Measurements from ENCODE around the gene PRIM1. TPM values are rescaled to one million over a fixed set of nuclear protein-coding genes. Genes with fewer than 3 reads are reported as not detected.
A peak's percentile ranks its signal among the peaks of the same experiment; 100 is the strongest.
"Not testable (repeated sequence)": the region's sequence is repeated elsewhere in the genome, so short reads cannot be mapped to it uniquely, and the experiment has no call there.

PRIM1 gene
- total RNA-seq (10 to 100 TPM; 79.1 to 80.5 TPM), polyA plus RNA-seq (39.6 TPM)

GRCh38 chr12:56751712-56752598 is at the start of gene PRIM1:
PRIM1 (minus strand) TSS chr12:56752323; CDS start chr12:56752298, 25 bp downstream.
- Mint-ChIP-seq H3K4me1 (peaks cover 25 to 42% (median 35%) of the 10 kb centered on the region in 3 donors), H3K4me3 (peak within 1 kb of the TSS; percentile 96 to 100 (median 98)), H3K9me3 (no peaks in the 10 kb centered on the region), H3K36me3 (peaks cover under 1 to 32% (median 17%) of the 10 kb centered on the region in 3 donors), H3K27ac (peak within 1 kb of the TSS; percentile 55 to 98 (median 95)), H3K27me3 (no peaks in the 10 kb centered on the region)
- peak within 1 kb of the TSS; percentile 81 for H3K27ac ChIP-seq (ENCODE audit: low read depth, low read length)
- no peaks in the 10 kb centered on the region for H3K9me3 ChIP-seq (ENCODE audit: low read length)
- ChIA-PET CTCF (interaction anchor here (0.7 to 1.7 kb wide), 4 partner anchors 12 to 463 kb away, joined by 3 to 6 read pairs (median 4); partner anchors contain the start of gene NACA), POLR2A (interaction anchor here (0.7 to 1.2 kb wide), 5 partner anchors 27 to 860 kb away, joined by 3 to 10 read pairs (median 4); partner anchors contain the start of genes NACA and PTGES3)
- peak; percentile 77 to 87 (median 80) for DNase-seq
- H3K27me3 ChIP-seq (ENCODE audit: insufficient read depth, low read length, poor library complexity, severe bottlenecking): no peaks in the 10 kb centered on the region
- peaks cover 9% of the 10 kb centered on the region for H3K36me3 ChIP-seq (ENCODE audit: insufficient read depth, low read length)
- peak within 1 kb of the TSS; percentile 84 for H3K4me3 ChIP-seq (ENCODE audit: low read length)
- no peaks in the 10 kb centered on the region for H3K4me1 ChIP-seq (ENCODE audit: insufficient read depth, low read length)

- Mint-ChIP-seq H3K27me3 (peaks cover 0 to 8% of the 10 kb centered on the region in 2 donors), H3K36me3 (no peaks in the 10 kb centered on the region), H3K4me1 (no peaks in the 10 kb centered on the region), H3K9me3 (no peaks in the 10 kb centered on the region), H3K4me3 (no peak overlapping the region), H3K27ac (no peak overlapping the region)
- no peaks in the 10 kb centered on the region for H3K9me3 ChIP-seq (ENCODE audit: low read length)
- H3K27me3 ChIP-seq (ENCODE audit: insufficient read depth, low read length, poor library complexity, severe bottlenecking): no peaks in the 10 kb centered on the region
- DNase-seq: no peak
- CTCF ChIA-PET: no interaction called here
- no peaks in the 10 kb centered on the region for H3K36me3 ChIP-seq (ENCODE audit: insufficient read depth, low read length)
- H3K4me1 ChIP-seq (ENCODE audit: insufficient read depth, low read length): no peaks in the 10 kb centered on the region
- no peak overlapping the region for H3K4me3 ChIP-seq (ENCODE audit: low read length)
- POLR2A ChIA-PET: no interaction called here
- H3K27ac ChIP-seq (ENCODE audit: low read depth, low read length): no peak overlapping the region
Observed at GRCh38 chr12:56800221-56800620, 48.1 kb upstream of the PRIM1 start.

DNA sequence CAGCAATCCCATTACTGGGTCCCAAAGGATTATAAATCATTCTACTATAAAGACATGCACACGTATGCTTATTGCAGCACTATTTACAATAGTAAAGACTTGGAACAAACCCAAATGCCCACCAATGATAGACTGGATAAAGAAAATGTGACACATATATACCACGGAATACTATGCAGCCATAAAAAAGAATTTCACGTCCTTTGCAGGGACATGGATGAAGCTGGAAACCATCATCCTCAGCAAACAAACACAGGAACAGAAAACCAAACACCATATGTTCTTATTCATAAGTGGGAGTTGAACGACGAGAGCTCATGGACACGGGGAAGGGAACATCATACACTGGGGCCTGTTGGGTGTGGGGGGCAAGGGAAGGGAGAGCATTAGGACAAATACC is 47.2 kb upstream of the PRIM1 start:
- H3K27ac Mint-ChIP-seq; H3K36me3 ChIP-seq (ENCODE audit: insufficient read depth, low read length); H3K4me3 Mint-ChIP-seq; H3K4me3 ChIP-seq (ENCODE audit: low read length); CTCF ChIA-PET; H3K4me1 Mint-ChIP-seq; H3K36me3 Mint-ChIP-seq; H3K4me1 ChIP-seq (ENCODE audit: insufficient read depth, low read length); H3K27me3 ChIP-seq (ENCODE audit: insufficient read depth, low read length, poor library complexity, severe bottlenecking); H3K27me3 Mint-ChIP-seq; DNase-seq; H3K27ac ChIP-seq (ENCODE audit: low read depth, low read length); POLR2A ChIA-PET; H3K9me3 ChIP-seq (ENCODE audit: low read length); H3K9me3 Mint-ChIP-seq: not testable (repeated sequence)

- H3K27me3 Mint-ChIP-seq; H3K4me3 Mint-ChIP-seq; H3K36me3 Mint-ChIP-seq; H3K27ac Mint-ChIP-seq; DNase-seq; CTCF ChIA-PET; H3K9me3 Mint-ChIP-seq; H3K27ac ChIP-seq (ENCODE audit: low read depth, low read length); H3K9me3 ChIP-seq (ENCODE audit: low read length); H3K4me3 ChIP-seq (ENCODE audit: low read length); H3K27me3 ChIP-seq (ENCODE audit: insufficient read depth, low read length, poor library complexity, severe bottlenecking); H3K36me3 ChIP-seq (ENCODE audit: insufficient read depth, low read length); H3K4me1 ChIP-seq (ENCODE audit: insufficient read depth, low read length); H3K4me1 Mint-ChIP-seq; POLR2A ChIA-PET: not testable (repeated sequence)
Observed at GRCh38 chr12:56795791-56796190, 43.7 kb upstream of the PRIM1 start.

DNA sequence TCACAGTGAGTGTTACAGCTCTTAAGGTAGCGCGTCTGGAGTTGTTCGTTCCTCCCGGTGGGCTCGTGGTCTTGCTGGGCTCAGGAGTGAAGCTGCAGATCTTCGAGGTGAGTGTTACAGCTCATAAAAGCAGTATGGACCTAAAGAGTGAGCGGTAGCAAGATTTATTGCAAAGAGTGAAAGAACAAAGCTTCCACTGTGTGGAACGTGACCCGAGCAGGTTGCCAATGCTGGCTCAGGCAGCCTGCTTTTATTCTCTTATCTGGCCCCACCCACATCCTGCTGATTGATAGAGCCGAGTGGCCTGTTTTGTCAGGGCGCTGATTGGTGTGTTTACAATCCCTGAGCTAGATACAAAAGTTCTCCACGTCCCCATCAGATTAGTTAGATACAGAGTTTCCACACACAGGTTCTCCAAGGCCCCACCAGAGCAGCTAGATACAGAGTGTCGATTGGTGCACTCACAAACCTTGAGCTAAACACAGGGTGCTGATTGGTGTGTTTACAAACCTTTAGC is 43.0 kb upstream of the PRIM1 start:
- H3K36me3 ChIP-seq (ENCODE audit: insufficient read depth, low read length); H3K27ac ChIP-seq (ENCODE audit: low read depth, low read length); POLR2A ChIA-PET; H3K4me1 Mint-ChIP-seq; H3K36me3 Mint-ChIP-seq; H3K4me3 ChIP-seq (ENCODE audit: low read length); H3K27me3 Mint-ChIP-seq; H3K9me3 ChIP-seq (ENCODE audit: low read length); H3K9me3 Mint-ChIP-seq; H3K4me1 ChIP-seq (ENCODE audit: insufficient read depth, low read length); H3K27me3 ChIP-seq (ENCODE audit: insufficient read depth, low read length, poor library complexity, severe bottlenecking); CTCF ChIA-PET: not testable (repeated sequence)
- H3K4me3 Mint-ChIP-seq: peak overlapping the region; percentile 38 to 85 (median 76)
- DNase-seq: peak in 2 of 5 donors; percentile 19 to 21
- peak overlapping the region in 4 of 8 donors; percentile 22 to 85 (median 47) for H3K27ac Mint-ChIP-seq

- POLR2A ChIA-PET; H3K27me3 ChIP-seq (ENCODE audit: insufficient read depth, low read length, poor library complexity, severe bottlenecking); H3K9me3 Mint-ChIP-seq; H3K27ac ChIP-seq (ENCODE audit: low read depth, low read length); H3K4me3 Mint-ChIP-seq; H3K9me3 ChIP-seq (ENCODE audit: low read length); H3K36me3 Mint-ChIP-seq; CTCF ChIA-PET; H3K4me3 ChIP-seq (ENCODE audit: low read length); H3K4me1 Mint-ChIP-seq; H3K27me3 Mint-ChIP-seq; DNase-seq; H3K4me1 ChIP-seq (ENCODE audit: insufficient read depth, low read length); H3K27ac Mint-ChIP-seq; H3K36me3 ChIP-seq (ENCODE audit: insufficient read depth, low read length): not testable (repeated sequence)
Observed at GRCh38 chr12:56793124-56793523, 41.0 kb upstream of the PRIM1 start.

- Mint-ChIP-seq H3K36me3 (no peaks in the 10 kb centered on the region), H3K9me3 (no peaks in the 10 kb centered on the region), H3K4me3 (no peak overlapping the region), H3K4me1 (peaks cover 0 to 3% (median 0%) of the 10 kb centered on the region in 3 donors), H3K27ac (no peak overlapping the region), H3K27me3 (peaks cover 2 to 5% of the 10 kb centered on the region in 2 donors)
- ChIA-PET POLR2A (no interaction called here), CTCF (no interaction called here)
- Histone ChIP-seq H3K36me3 (ENCODE audit: insufficient read depth, low read length) (no peaks in the 10 kb centered on the region), H3K4me1 (ENCODE audit: insufficient read depth, low read length) (no peaks in the 10 kb centered on the region), H3K27ac (ENCODE audit: low read depth, low read length) (no peak overlapping the region), H3K4me3 (ENCODE audit: low read length) (no peak overlapping the region), H3K27me3 (ENCODE audit: insufficient read depth, low read length, poor library complexity, severe bottlenecking) (no peaks in the 10 kb centered on the region), H3K9me3 (ENCODE audit: low read length) (no peaks in the 10 kb centered on the region)
- DNase-seq: no peak
Observed at GRCh38 chr12:56792678-56793077, 40.6 kb upstream of the PRIM1 start.

DNA sequence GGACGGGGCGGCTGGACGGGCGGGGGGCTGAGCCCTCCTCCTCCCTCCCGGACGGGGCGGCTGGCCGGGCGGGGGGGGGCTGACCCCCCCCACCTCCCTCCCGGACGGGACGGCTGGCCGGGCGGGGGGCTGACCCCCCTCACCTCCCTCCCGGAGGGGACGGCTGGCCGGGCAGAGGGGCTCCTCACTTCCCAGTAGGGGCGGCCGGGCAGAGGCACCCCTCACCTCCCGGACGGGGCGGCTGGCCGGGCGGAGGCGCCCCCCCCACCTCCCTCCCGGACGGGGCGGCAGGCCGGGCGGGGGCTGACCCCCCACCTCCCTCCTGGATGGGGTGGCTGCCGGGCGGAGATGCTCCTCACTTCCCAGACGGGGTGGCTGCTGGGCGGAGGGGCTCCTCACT is 37.3 kb upstream of the PRIM1 start:
- H3K4me1 ChIP-seq (ENCODE audit: insufficient read depth, low read length); H3K27ac ChIP-seq (ENCODE audit: low read depth, low read length); H3K9me3 Mint-ChIP-seq; H3K9me3 ChIP-seq (ENCODE audit: low read length); H3K4me3 Mint-ChIP-seq; H3K27ac Mint-ChIP-seq; H3K36me3 Mint-ChIP-seq; DNase-seq; POLR2A ChIA-PET; H3K4me3 ChIP-seq (ENCODE audit: low read length); H3K36me3 ChIP-seq (ENCODE audit: insufficient read depth, low read length); H3K27me3 Mint-ChIP-seq; CTCF ChIA-PET; H3K4me1 Mint-ChIP-seq; H3K27me3 ChIP-seq (ENCODE audit: insufficient read depth, low read length, poor library complexity, severe bottlenecking): not testable (repeated sequence)

All from CD8-positive, alpha-beta memory T cell (primary cell).